NCI-H1694 treated with DMSO at 0.1 percent for 48 hours (cell line): Measurements from ENCODE around the gene CADM2.
"Not testable (repeated sequence)": the region's sequence is repeated elsewhere in the genome, so short reads cannot be mapped to it uniquely, and the experiment has no call there.

Experiments used
- DNase-seq: peaks from one replicate; lab custom pipeline; 2025; lab: John Stamatoyannopoulos, UW

The CADM2 gene

GRCh38 chr3:85481411-85482212, 522.8 kb downstream of the CADM2 start:
- DNase-seq: no peak

- DNase-seq: no peak
Measured at GRCh38 chr3:85482213-85482490, 523.4 kb downstream of the CADM2 start.

- no peak for DNase-seq
Measured at GRCh38 chr3:85483986-85484385, 525.2 kb downstream of the CADM2 start.

GRCh38 chr3:85487375-85487774, 528.6 kb downstream of the CADM2 start:
- DNase-seq: no peak

GRCh38 chr3:85495602-85496001, 536.8 kb downstream of the CADM2 start:
- DNase-seq: no peak

GRCh38 chr3:85498177-85498576, 539.4 kb downstream of the CADM2 start:
- no peak for DNase-seq

GRCh38 chr3:85502148-85502875, 543.5 kb downstream of the CADM2 start:
- DNase-seq: no peak

GRCh38 chr3:85504129-85504784, 545.5 kb downstream of the CADM2 start:
- DNase-seq: not testable (repeated sequence)

- DNase-seq: not testable (repeated sequence)
Measured at GRCh38 chr3:85504785-85505511, 546.2 kb downstream of the CADM2 start.

GRCh38 chr3:85507052-85507451, 548.3 kb downstream of the CADM2 start:
- DNase-seq: not testable (repeated sequence)

- no peak for DNase-seq
Measured at GRCh38 chr3:85508659-85509058, 549.9 kb downstream of the CADM2 start.

- no peak for DNase-seq
Measured at GRCh38 chr3:85516146-85516545, 557.4 kb downstream of the CADM2 start.

- no peak for DNase-seq
Measured at GRCh38 chr3:85524104-85524503, 565.3 kb downstream of the CADM2 start.

GRCh38 chr3:85525264-85525663, 566.5 kb downstream of the CADM2 start:
- DNase-seq: no peak

GRCh38 chr3:85533586-85533985, 574.8 kb downstream of the CADM2 start:
- DNase-seq: no peak

GRCh38 chr3:85535517-85535916, 576.7 kb downstream of the CADM2 start:
- no peak for DNase-seq

GRCh38 chr3:85539232-85539631, 580.4 kb downstream of the CADM2 start:
- no peak for DNase-seq

GRCh38 chr3:85554153-85554552, 595.4 kb downstream of the CADM2 start:
- no peak for DNase-seq

- no peak for DNase-seq
Measured at GRCh38 chr3:85560088-85560785, 601.4 kb downstream of the CADM2 start.

- DNase-seq: no peak
Measured at GRCh38 chr3:85567071-85567676, 608.4 kb downstream of the CADM2 start.

GRCh38 chr3:85570819-85571218, 612.0 kb downstream of the CADM2 start:
- no peak for DNase-seq
